GM10248 (cell line): ENCODE data around the gene SERPINA3.

Experiments
- CTCF ChIA-PET: fragments of 300-600 bp; sonication (Branson Sonifier 250); formaldehyde crosslinking; extraction: SDS; loops from one replicate; lab custom pipeline; 2021; ENCODE audit warnings: antibody characterized with exemption; lab: Yijun Ruan, JAX
- POLR2A ChIA-PET: fragments of 350-650 bp; sonication (Branson Sonifier 250); formaldehyde crosslinking; extraction: SDS; loops from one replicate; lab custom pipeline; 2020; ENCODE audit warnings: antibody characterized with exemption; lab: Yijun Ruan, JAX
- DNase-seq: peaks from one replicate; pipeline ENCODE4 v3.0.0; 2012; ENCODE audit errors: extremely low spot score
- CTCF ChIP-seq: IDR thresholded peaks from 2 replicates; pipeline ENCODE4 v1.5.1; 2012; ENCODE audit warnings: mild to moderate bottlenecking, low read depth; ENCODE audit errors: extremely low read depth, missing control alignments, control extremely low read depth

Gene SERPINA3

GRCh38 chr14:94625353-94625635 lies 13.1 kb downstream of the SERPINA3 start:
- no peak for DNase-seq
- CTCF ChIA-PET = no interaction called here
- POLR2A ChIA-PET = no interaction called here
- no peak for TF ChIP-seq CTCF

DNA sequence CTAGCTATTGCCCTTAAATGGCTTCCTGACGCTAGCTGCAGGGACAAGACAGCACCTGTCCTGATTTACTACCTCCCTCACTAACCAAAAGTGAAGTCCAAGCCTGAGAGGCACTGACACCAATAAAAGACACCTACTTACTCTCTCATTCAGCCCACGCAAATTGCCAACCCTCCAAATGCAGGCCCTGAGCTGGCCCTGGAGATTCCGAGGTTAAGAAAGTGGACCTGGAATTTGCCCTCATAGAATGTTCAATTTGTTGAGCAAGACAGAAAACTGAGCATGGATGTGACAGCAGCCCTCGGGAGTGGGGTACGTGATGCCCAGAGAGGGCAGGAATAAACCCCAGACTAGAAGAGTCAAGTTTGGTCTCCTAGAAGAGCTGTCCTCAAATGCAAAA lies 16.4 kb downstream of the SERPINA3 start:
- CTCF ChIA-PET = no interaction called here

GRCh38 chr14:94630396-94630795 lies 18.2 kb downstream of the SERPINA3 start:
- TF ChIP-seq CTCF = no peak
- ChIA-PET CTCF (no interaction called here), POLR2A (no interaction called here)
- DNase-seq = no peak

More for the DNA sequence above, 16.4 kb downstream of the SERPINA3 start:
- no peak for TF ChIP-seq CTCF
- POLR2A ChIA-PET = no interaction called here
- no peak for DNase-seq

DNA sequence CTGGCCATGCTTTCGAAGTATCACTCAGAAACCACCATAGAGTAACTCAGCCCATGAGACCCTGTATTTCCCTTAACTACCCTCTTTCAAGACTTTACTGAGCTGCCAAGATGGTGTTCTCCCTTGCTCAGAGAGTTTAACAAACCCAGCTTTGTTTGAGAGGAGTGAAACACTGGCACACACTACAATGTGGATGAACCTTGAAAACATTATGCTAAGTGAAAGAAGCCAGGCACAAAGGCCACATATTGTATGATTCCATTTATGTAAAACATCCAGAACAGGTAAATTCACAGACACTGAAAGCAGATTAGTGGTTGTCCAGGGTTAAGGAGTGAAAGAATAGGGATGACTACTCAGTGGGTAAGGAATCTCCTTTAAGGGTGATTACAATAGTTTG lies 18.9 kb downstream of the SERPINA3 start:
- ChIA-PET POLR2A (no interaction called here), CTCF (no interaction called here)
- no peak for TF ChIP-seq CTCF
- no peak for DNase-seq

GRCh38 chr14:94631536-94632304 lies 19.5 kb downstream of the SERPINA3 start:
- TF ChIP-seq CTCF = no peak
- POLR2A ChIA-PET = no interaction called here
- CTCF ChIA-PET = no interaction called here

DNA sequence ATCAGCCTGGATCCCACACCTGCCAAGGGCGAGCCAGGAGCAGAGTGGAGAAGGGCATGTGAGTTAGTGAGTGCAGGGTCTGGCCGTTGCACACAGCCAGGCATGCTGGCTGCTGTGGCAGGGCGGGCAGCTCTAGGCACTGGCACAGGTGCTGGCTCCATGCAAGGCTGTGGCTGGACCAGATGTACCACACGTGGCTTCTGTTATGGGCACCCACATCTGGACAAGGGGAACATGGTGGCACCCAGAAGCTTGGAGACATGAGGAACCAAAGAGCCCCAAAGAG lies 20.1 kb downstream of the SERPINA3 start:
- no peak for DNase-seq
- no peak for TF ChIP-seq CTCF
- ChIA-PET CTCF (no interaction called here), POLR2A (no interaction called here)

More at GRCh38 chr14:94631536-94632304, 19.5 kb downstream of the SERPINA3 start:
- no peak for DNase-seq
